Measurements from ENCODE around the gene ALDH3B2.
"Not testable (repeated sequence)": the region's sequence is repeated elsewhere in the genome, so short reads cannot be mapped to it uniquely, and the experiment has no call there.

ALDH3B2 gene

DNA sequence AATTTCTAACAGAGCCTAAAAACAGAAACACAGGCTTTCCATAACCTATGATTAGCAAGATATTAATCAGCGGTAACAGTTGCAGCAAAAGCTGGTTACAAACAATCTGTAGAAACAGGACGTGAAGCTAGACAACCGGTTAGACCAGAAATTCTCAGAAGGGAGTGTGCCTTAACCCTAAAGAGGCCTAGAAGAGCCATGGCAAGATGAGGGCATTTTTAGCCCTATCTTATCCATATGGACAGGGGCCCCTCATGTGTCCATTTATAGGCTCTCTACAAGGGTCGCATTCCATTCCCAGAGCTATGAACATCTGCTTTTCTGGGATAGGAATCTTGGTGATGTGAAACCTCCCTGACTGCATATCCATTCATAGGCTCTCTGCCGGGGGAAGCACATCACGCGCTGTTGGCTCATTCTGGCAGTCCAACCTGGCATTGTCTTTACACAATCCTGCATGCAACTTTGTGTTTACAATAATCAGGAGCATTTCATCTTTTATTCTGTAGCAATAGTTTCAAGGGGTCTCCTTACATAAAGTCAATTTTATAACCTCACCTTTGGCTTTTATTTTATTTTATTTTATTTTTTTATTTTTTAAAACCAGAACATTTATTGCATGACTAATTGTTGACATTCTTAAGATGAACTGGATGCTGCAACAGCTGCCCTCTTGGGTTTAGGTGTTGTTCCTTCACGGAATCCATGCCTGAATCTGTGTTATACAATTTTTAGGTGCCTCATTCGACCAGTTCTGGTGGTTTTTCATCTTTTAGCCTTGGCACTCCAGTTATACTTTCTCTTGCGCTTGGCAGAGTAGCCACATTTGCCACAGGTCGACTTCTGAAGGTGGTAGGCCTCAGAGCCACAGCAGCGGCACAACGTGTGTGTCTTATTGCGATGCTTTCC is 8.0 kb upstream of the ALDH3B2 start:
- DNase-seq, result not testable (repeated sequence)

- DNase-seq, result no peak
These were observed 6.5 kb upstream of the ALDH3B2 start for GRCh38 chr11:67680696-67681470.

GRCh38 chr11:67675058-67675747 is 780 bp upstream of the ALDH3B2 start:
- DNase-seq, result no peak

DNA sequence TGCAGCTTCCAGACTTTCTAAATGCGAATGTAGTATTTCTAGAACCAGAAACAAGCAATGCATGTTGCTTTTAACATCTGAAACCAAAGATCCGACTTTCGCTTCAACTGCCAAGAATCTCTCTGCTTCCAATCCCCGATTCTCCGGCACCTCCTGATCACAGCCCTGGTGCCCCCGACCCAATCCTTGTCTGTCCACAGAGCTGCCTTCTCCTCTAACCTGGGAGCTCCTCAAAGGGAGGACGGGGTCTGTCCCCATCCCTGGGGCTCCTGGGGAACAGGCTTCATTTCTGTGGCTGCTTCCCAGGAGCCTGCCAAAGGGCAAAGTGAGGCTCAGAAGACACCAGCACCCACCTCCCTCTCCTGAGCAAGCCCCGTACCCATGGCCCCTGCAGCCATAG is 521 bp downstream of the ALDH3B2 start:
- DNase-seq, result no peak

DNA sequence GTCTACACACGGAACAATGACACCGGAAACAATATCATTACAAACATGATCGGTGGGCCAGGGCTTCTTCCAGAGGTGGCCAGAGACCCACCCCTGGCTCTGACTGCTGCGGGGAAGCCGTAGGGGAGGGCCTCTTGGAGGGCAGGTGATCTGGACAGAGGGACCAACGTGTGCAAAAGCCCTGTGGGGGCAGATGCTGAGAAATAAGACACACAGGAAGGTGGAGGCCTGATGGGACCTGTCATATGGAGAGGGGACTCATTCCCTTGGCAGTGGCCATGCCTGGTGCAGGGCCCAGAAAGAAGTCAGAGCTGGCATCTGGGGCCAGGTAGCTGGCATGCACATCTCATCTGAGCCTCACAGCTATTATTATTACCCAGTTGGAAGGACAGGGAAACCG is 1.1 kb downstream of the ALDH3B2 start:
- DNase-seq, result no peak

- no peak for DNase-seq
These were observed 3.3 kb downstream of the ALDH3B2 start for GRCh38 chr11:67671211-67671520.

GRCh38 chr11:67670316-67671210 is 3.9 kb downstream of the ALDH3B2 start:
- no peak for DNase-seq

- no peak for DNase-seq
These were observed 6.3 kb downstream of the ALDH3B2 start for GRCh38 chr11:67668192-67668551.

DNA sequence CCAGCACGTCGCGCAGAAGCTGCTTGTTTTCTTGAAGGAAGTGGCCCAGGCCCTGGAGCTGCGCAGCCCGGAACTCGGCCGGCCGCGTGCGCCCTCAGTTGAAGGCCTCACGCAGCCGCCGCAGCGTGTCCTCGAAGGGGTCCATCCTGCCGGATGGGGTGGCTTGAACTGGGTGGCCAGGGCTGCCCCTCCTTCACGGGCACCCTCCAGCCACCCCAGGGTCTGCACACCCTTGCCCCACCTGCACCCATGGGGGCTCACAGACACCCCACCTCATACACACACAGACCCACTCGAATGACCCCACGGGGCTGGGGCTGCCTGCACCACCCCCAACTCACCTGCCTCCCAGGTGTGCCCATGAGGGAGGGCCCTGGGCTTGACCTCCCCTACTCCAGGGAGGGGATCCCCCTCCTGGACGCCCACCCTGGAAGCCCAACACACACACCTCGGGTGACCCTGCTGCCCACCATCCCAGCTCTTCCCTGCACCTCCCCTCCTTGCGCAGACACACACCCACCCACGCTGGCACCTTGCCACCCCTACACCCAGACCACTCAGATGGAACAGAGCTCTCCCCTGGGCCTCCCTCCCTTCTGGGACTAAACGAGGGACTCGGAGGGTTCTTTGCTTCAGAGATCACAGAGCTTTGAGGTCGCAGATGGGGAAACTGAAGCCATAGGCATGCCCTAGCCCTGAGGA is 6.8 kb downstream of the ALDH3B2 start:
- no peak for DNase-seq

DNA sequence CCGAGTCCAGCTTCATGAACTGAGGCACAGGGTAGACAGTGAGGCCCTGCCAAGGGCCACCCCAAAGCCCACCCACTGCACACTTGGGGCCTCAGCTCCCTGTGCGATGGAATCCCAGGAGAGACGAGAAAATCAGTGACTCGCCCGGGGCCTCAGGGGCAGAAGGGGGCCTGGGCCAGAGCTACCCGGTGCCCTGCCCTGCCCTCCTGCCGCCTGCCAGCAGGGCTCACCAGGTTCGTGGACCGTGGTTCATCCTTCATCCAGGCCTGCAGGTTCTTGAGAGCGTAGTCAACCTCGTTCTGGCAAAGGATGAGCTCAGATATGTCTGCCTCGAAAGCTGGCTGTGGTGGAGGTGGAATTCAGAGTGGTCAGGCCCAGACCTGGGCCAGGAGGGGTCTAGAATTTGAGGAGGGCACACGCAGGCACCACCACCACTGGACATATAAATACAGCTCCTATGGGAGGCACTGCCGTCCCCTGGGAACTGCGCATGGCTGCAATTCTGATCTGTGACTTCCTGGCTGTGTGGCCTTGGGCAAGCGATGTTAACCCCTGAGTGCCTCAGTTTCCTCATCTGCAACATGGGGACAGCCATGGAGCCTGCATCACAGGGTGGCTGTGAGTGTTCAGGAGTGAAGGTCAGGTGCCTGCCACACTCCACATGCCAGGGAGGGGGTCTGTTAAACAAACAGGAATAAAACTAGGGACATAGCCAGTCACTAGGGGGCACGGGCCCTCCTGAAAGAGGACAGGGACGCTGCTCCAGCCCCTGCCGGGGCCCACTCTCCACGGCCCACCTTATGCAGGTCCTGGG is 7.5 kb downstream of the ALDH3B2 start:
- no peak for DNase-seq

DNA sequence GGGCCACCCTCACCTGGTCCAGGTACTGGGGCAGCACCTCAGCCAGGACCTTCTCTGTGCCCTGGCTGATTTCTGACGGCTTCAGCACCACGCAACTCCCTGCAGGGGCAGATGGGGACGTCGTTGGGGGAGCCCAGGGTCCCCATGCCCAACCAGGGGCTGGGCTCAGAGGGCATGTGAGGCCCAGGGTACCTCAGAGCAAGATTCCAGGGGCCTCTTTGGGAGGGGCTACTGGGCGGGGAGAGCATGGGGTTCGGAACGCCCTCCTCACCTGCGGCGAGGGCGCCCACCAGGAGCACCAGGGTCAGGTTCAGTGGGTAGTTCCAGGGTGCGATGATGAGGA is 8.1 kb downstream of the ALDH3B2 start:
- DNase-seq, result no peak

DNA sequence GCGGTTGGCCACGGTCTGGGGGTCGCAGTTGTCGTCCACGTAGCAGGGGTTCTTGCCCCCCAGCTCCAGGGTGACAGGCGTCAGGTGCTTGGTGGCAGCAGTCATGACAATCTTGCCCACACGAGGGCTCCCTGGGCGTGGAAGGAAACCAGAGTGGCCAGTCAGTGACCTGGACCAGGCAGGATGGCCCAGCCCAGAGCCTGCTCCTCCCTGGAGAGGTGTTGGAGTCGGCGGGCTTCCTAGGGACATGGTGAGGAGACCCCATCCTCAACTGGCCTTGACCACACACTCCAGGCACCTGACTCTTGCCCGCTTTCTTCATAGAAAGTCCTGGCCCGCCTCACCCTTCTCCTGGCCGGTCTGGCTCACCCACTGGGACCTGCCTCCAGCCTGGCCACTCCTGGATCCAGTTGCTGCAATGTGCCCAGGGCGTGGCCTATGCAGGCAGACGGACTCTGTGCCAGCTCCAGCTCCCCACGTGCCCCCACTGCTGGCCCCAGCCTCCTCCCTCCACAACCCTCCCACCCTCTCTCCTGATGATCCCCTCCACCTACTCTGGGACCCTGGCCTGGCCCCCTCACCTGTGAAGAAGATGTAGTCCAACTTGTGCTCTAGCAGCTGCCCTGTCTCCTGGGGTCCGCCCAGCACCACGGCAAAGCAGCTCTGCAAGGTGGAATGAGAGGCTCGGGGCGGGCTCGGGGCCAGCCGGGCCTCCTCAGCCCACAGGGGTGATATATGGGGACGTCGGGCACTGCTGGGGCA is 8.7 kb downstream of the ALDH3B2 start:
- DNase-seq, result no peak

- DNase-seq, result no peak
These were observed 9.5 kb downstream of the ALDH3B2 start for GRCh38 chr11:67664696-67665540.

DNA sequence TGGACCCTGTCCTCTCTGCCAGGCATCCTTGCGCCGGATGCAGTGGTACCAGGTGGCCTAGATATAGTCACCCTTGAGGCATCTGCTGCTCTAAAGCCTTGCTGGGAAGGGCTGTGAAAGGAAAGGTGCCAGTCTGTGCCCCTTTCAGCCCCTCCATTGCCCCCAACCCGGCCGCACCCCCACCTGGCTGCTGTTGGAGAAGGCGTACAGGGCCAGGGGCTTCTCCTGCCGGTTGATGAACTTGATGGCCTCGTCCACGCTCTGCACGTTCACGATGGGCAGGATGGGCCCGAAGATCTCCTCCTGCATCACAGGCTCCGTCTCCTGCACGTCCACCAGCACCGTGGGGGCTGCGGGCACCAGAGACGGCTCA is 10.2 kb downstream of the ALDH3B2 start:
- DNase-seq, result no peak

DNA sequence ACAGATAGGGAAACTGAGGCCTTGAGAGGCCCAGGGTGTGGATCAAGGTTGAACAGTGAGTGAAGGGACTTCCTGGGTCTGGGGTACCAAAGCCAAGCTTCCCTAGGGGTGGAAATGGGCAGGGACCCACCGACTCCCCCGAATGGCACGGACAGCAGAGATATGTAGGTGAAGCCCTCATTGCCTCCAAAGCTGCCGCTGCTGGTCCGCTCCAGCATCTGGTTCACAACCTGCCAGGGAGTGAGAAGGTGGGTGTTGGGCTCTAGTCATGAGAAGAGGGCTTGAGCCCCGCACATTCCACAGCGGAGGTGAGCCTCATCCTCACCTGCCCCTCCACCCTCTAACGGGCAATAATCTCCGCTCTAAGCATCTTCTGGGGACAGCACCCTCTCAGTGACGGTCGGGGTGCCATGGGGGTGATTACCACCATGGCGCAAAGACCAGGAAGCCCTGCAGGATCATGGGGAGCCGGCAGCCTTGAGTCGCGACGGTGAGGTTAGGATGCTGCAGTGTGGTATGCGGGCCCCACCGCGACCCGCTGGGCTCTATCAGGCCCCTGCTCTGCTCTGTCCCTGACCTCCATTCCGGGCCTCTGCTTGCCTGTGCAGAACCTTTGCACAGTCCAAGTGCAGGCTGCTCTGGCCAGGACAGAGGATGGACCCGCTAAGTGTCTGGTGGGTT is 10.8 kb downstream of the ALDH3B2 start:
- DNase-seq, result no peak

GRCh38 chr11:67662835-67663531 is 11.4 kb downstream of the ALDH3B2 start:
- DNase-seq, result no peak

GRCh38 chr11:67662142-67662834 is 12.1 kb downstream of the ALDH3B2 start:
- no peak for DNase-seq

DNA sequence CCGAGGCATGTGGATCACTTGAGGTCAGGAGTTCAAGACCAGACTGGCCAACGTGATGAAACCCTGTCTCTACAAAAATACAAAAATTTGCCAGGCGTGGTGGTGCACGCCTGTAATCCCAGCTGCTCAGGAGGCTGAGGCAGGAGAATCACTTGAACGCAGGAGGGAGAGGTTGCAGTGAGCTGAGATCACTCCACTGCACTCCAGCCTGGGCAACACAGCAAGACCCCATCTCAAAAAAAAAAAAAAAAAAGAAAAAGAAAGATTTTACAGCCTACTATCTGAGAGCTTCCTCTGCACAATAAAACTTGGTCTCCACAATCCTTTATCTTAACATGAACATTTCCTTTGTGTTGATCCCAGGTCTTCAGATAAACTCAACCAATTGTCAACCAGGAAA is 13.7 kb downstream of the ALDH3B2 start:
- DNase-seq, result not testable (repeated sequence)
